ENCODE measurements around the gene SEM1. TPM values are rescaled to one million over a fixed set of nuclear protein-coding genes. Genes with fewer than 3 reads are reported as not detected.

Gene SEM1
- total RNA-seq, 1 experiment from 2014 or later, result 79.9 TPM

DNA sequence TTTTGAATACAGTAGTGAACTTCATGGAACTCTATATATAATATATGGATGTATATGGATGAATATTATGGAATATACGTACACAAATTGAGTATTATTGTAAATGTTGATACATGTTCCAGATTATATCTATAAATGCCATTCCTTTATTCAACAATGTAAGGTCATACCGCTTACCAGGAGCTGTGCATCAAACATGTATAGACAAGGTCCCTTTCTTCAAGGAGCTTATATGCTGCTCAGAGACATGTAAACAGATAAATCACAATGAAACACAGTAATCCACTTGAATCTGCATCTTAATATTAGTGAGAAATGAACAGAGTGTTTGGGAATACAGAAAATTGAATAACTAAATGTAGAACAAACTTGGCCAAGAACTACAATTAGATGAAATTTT, 898 bp upstream of the SEM1 start:
- H3K36me3 Mint-ChIP-seq (ENCODE audit: insufficient read depth in 1 of 3, low read depth in 3 of 3), result peaks cover 3 to 24% (median 22%) of the 10 kb centered on the region in 3 experiments
- no peak overlapping the region for H3K14ac ChIP-seq (ENCODE audit: insufficient read depth, low read length)
- H3K4me3 Mint-ChIP-seq, result no peak overlapping the region; a peak in 2 of 5 replicates

More for the DNA sequence above, 898 bp upstream of the SEM1 start:
- Histone ChIP-seq H3K27me3 (ENCODE audit: insufficient read depth, low read length) (no peaks in the 10 kb centered on the region), H2BK120ac (ENCODE audit: low read depth, low read length, poor library complexity, severe bottlenecking) (no peak overlapping the region), H2AFZ (ENCODE audit: low read length) (no peak overlapping the region), H3K9ac (ENCODE audit: extremely low read depth, insufficient read length, low read length) (no peak overlapping the region), H2BK12ac (ENCODE audit: insufficient read length, low read depth, low read length) (no peak overlapping the region), H3T11ph (ENCODE audit: low read length) (no peak overlapping the region), H4K20me1 (ENCODE audit: control insufficient read depth, insufficient read depth, insufficient read length) (no peaks in the 10 kb centered on the region), H3K9me3 (ENCODE audit: control insufficient read depth, low read depth, low read length) (peaks cover 9% of the 10 kb centered on the region), H3K23me2 (ENCODE audit: insufficient read length, low read depth, low read length, poor library complexity, severe bottlenecking) (peaks cover 3% of the 10 kb centered on the region), H3K27ac (ENCODE audit: insufficient read length, low read depth, low read length) (no peak overlapping the region), H3K23ac (ENCODE audit: insufficient read length, low read depth, low read length) (no peak overlapping the region), H4K5ac (ENCODE audit: insufficient read length, low read depth, low read length) (no peak overlapping the region), H3K18ac (ENCODE audit: insufficient read length, low read depth, low read length) (no peak overlapping the region), H2AK5ac (ENCODE audit: insufficient read length, low read length) (no peak overlapping the region), H3K56ac (ENCODE audit: insufficient read length, low read depth, low read length) (no peak overlapping the region), H3K4me2 (ENCODE audit: insufficient read depth, insufficient read length, low read length) (no peak overlapping the region), H3K79me2 (ENCODE audit: insufficient read depth, low read length) (peaks cover 20% of the 10 kb centered on the region; the same call in 1 of the 2 replicates), H3K4me1 (ENCODE audit: insufficient read depth, low read length) (no peaks in the 10 kb centered on the region), H2BK5ac (ENCODE audit: insufficient read length, low read length) (no peak overlapping the region), H2BK15ac (ENCODE audit: low read depth, low read length) (no peak overlapping the region), H4K91ac (ENCODE audit: insufficient read length, low read depth, low read length) (no peak overlapping the region), H4K8ac (replicated peaks; ENCODE audit: insufficient read length, low read depth, low read length) (no peak overlapping the region), H3K4ac (ENCODE audit: low read depth, low read length) (no peak overlapping the region), H2BK20ac (ENCODE audit: low read depth, low read length, poor library complexity, severe bottlenecking) (no peak overlapping the region), H3K79me1 (ENCODE audit: insufficient read depth, low read depth, low read length, poor library complexity, severe bottlenecking) (no peaks in the 10 kb centered on the region)
- H3K27me3 Mint-ChIP-seq (ENCODE audit: low read depth), result peaks cover 3% of the 10 kb centered on the region; the same call in 1 of the 2 replicates
- peaks cover 24 to 29% of the 10 kb centered on the region in 2 experiments for H3K9me3 Mint-ChIP-seq
- WGBS (ENCODE audit: extremely low coverage, insufficient read length, low lambda C conversion rate), result no CpG with 5 or more reads among the region's 2 CpGs
- TF ChIP-seq CTCF (conservative IDR thresholded peaks at IDR 0.05), result no peak
- DNase-seq, result no peak
- peaks cover 3 to 12% of the 10 kb centered on the region in 2 experiments for H3K4me1 Mint-ChIP-seq
- no peak overlapping the region for H3K27ac Mint-ChIP-seq

All from H9 (cell line).